Measurements from ENCODE around the gene CD180.
"Not testable (repeated sequence)": the region's sequence is repeated elsewhere in the genome, so short reads cannot be mapped to it uniquely, and the experiment has no call there.

The CD180 gene

GRCh38 chr5:67187006-67187715 is 9.4 kb downstream of the CD180 start:
- no peak for DNase-seq

- DNase-seq, result no peak
Measured at GRCh38 chr5:67183859-67184258, 12.7 kb downstream of the CD180 start.

GRCh38 chr5:67182301-67182790 is 14.3 kb downstream of the CD180 start:
- DNase-seq, result no peak

- DNase-seq, result no peak
Measured at GRCh38 chr5:67181648-67182221, 14.9 kb downstream of the CD180 start.

GRCh38 chr5:67179697-67180361 is 16.8 kb downstream of the CD180 start:
- DNase-seq, result no peak

- no peak for DNase-seq
Measured at GRCh38 chr5:67178966-67179365, 17.6 kb downstream of the CD180 start.

GRCh38 chr5:67178085-67178484 is 18.5 kb downstream of the CD180 start:
- no peak for DNase-seq

- no peak for DNase-seq
Measured at GRCh38 chr5:67176936-67177335, 19.7 kb downstream of the CD180 start.

GRCh38 chr5:67173959-67174358 is 22.6 kb downstream of the CD180 start:
- no peak for DNase-seq

- not testable (repeated sequence) for DNase-seq
Measured at GRCh38 chr5:67173351-67173750, 23.2 kb downstream of the CD180 start.

GRCh38 chr5:67170767-67171166 is 25.8 kb downstream of the CD180 start:
- DNase-seq, result no peak

GRCh38 chr5:67168069-67168468 is 28.5 kb downstream of the CD180 start:
- no peak for DNase-seq

- DNase-seq, result no peak
Measured at GRCh38 chr5:67166460-67167285, 29.9 kb downstream of the CD180 start.

- DNase-seq, result no peak
Measured at GRCh38 chr5:67165526-67166459, 30.8 kb downstream of the CD180 start.

GRCh38 chr5:67164856-67165525 is 31.6 kb downstream of the CD180 start:
- DNase-seq, result no peak

- DNase-seq, result no peak
Measured at GRCh38 chr5:67163863-67164595, 32.6 kb downstream of the CD180 start.

- DNase-seq, result no peak
Measured at GRCh38 chr5:67163231-67163756, 33.3 kb downstream of the CD180 start.

- no peak for DNase-seq
Measured at GRCh38 chr5:67161767-67162166, 34.8 kb downstream of the CD180 start.

GRCh38 chr5:67160985-67161384 is 35.6 kb downstream of the CD180 start:
- DNase-seq, result no peak

- no peak for DNase-seq
Measured at GRCh38 chr5:67160272-67160671, 36.3 kb downstream of the CD180 start.
